ENCODE data around the gene UGT1A9. TPM values are rescaled to one million over a fixed set of nuclear protein-coding genes. Genes with fewer than 3 reads are reported as not detected.

Gene UGT1A9
- total and polyA plus RNA-seq, 2 experiments from 2014 or later = 9.6 to 12.6 TPM

DNA sequence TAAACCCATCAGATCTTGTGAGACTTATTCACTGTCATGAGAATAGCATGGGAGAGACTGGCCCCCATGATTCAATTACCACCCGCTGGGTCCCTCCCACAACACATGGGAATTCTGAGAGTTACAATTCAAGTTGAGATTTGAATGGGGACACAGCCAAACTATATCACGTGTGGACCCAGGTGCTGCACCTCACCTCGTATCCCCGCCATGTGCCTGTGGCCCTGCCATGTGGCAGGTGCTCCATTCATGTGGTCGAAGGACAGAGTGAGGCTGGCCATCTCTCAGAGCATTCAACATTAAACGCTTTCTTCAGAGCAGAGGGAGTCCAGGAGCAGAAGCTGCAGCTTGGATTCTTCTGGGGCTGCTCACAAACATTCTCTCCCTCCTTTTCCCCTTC lies 138.7 kb downstream of the UGT1A9 start:
- Histone ChIP-seq H3K4me1 (ENCODE audit: insufficient read depth) (no peaks in the 10 kb centered on the region), H3K4me2 (no peak overlapping the region), H2AFZ (no peak overlapping the region), H4K20me1 (ENCODE audit: insufficient read depth, poor library complexity, severe bottlenecking) (no peaks in the 10 kb centered on the region), H3K9me3 (ENCODE audit: low read depth) (no peaks in the 10 kb centered on the region), H3K27ac (no peak overlapping the region), H3K4me3 (no peak overlapping the region), H3K36me3 (replicated peaks; ENCODE audit: insufficient read depth, low read depth) (no peaks in the 10 kb centered on the region), H3K27me3 (no peaks in the 10 kb centered on the region), H3K79me2 (no peaks in the 10 kb centered on the region), H3K9me2 (replicated peaks; ENCODE audit: insufficient read depth) (no peaks in the 10 kb centered on the region)
- TF ChIP-seq, protein P1, sequence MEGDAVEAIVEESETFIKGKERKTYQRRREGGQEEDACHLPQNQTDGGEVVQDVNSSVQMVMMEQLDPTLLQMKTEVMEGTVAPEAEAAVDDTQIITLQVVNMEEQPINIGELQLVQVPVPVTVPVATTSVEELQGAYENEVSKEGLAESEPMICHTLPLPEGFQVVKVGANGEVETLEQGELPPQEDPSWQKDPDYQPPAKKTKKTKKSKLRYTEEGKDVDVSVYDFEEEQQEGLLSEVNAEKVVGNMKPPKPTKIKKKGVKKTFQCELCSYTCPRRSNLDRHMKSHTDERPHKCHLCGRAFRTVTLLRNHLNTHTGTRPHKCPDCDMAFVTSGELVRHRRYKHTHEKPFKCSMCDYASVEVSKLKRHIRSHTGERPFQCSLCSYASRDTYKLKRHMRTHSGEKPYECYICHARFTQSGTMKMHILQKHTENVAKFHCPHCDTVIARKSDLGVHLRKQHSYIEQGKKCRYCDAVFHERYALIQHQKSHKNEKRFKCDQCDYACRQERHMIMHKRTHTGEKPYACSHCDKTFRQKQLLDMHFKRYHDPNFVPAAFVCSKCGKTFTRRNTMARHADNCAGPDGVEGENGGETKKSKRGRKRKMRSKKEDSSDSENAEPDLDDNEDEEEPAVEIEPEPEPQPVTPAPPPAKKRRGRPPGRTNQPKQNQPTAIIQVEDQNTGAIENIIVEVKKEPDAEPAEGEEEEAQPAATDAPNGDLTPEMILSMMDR (IDR thresholded peaks at IDR 0.05; ENCODE audit: poor library complexity) = no peak
- no peak for TF ChIP-seq EZH2phosphoT487 (IDR thresholded peaks at IDR 0.05; ENCODE audit: low read depth, severe bottlenecking, unreplicated experiment)
- no peak for TF ChIP-seq EZH2 (IDR thresholded peaks at IDR 0.05; ENCODE audit: borderline replicate concordance)
- DNase-seq (ENCODE audit: low spot score) = no peak
- WGBS (ENCODE audit: low lambda C conversion rate, missing lambda C conversion rate) = 93% methylated on average over 6 of the region's 6 CpGs

DNA sequence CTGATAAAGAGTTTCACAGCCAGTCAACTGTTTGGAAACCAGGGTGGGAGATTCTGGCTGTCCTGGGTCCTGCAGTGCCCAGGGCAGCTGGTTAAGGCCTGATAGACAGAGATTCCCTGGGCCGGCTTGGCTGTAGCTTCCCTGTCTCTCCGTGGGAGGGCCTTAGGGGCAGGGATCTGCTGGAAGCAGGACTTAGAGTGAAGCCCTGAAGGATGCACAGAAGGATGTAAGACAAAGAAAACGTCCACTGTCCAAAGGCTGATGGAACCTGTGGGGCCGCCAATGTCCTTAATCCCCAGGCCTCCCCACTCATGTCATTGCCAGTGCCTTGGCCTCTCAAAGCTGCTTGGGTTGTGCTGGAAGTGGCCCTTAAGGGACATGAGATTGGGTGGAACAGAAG lies 139.4 kb downstream of the UGT1A9 start:
- 78% methylated on average over 4 of the region's 4 CpGs for WGBS (ENCODE audit: low lambda C conversion rate, missing lambda C conversion rate)

DNA sequence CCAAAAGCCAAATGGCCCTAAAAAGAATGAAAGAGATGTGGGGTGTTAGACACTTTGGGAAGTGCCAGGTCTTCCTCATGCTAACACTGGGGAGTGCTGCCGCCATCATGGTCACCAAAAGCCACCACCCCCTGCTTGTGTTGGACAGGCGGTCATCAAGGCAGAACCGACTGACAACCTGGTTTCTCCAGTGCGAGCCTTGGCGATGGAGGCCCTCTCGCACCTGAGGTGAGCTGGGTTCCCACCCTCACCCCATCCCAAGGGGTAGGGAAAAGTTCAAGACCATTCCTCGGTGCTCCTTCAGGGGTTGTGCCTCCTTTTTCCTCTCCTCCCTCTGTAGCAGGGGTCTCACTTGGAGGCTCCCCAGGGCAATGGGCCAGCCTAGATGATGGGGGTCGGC lies 140.0 kb downstream of the UGT1A9 start:
- Histone ChIP-seq H2AFZ (no peak overlapping the region), H3K36me3 (replicated peaks; ENCODE audit: insufficient read depth, low read depth) (no peaks in the 10 kb centered on the region), H4K20me1 (ENCODE audit: insufficient read depth, poor library complexity, severe bottlenecking) (no peaks in the 10 kb centered on the region), H3K79me2 (no peaks in the 10 kb centered on the region), H3K9me3 (ENCODE audit: low read depth) (no peaks in the 10 kb centered on the region), H3K4me2 (no peak overlapping the region), H3K27ac (no peak overlapping the region), H3K27me3 (no peaks in the 10 kb centered on the region), H3K4me1 (ENCODE audit: insufficient read depth) (no peaks in the 10 kb centered on the region), H3K9me2 (replicated peaks; ENCODE audit: insufficient read depth) (no peaks in the 10 kb centered on the region), H3K4me3 (no peak overlapping the region)
- 94% methylated on average over 8 of the region's 8 CpGs for WGBS (ENCODE audit: low lambda C conversion rate, missing lambda C conversion rate)
- DNase-seq (ENCODE audit: low spot score) = no peak
- TF ChIP-seq EZH2 (IDR thresholded peaks at IDR 0.05; ENCODE audit: borderline replicate concordance) = no peak
- TF ChIP-seq, protein P1 (IDR thresholded peaks at IDR 0.05; ENCODE audit: poor library complexity) = no peak
- TF ChIP-seq EZH2phosphoT487 (IDR thresholded peaks at IDR 0.05; ENCODE audit: low read depth, severe bottlenecking, unreplicated experiment) = no peak

More for the DNA sequence above, 139.4 kb downstream of the UGT1A9 start:
- Histone ChIP-seq H3K4me1 (ENCODE audit: insufficient read depth) (no peaks in the 10 kb centered on the region), H3K4me2 (no peak overlapping the region), H3K27me3 (no peaks in the 10 kb centered on the region), H3K9me3 (ENCODE audit: low read depth) (no peaks in the 10 kb centered on the region), H2AFZ (no peak overlapping the region), H4K20me1 (ENCODE audit: insufficient read depth, poor library complexity, severe bottlenecking) (no peaks in the 10 kb centered on the region), H3K79me2 (no peaks in the 10 kb centered on the region), H3K36me3 (replicated peaks; ENCODE audit: insufficient read depth, low read depth) (no peaks in the 10 kb centered on the region), H3K4me3 (no peak overlapping the region), H3K9me2 (replicated peaks; ENCODE audit: insufficient read depth) (no peaks in the 10 kb centered on the region), H3K27ac (no peak overlapping the region)
- no peak for DNase-seq (ENCODE audit: low spot score)
- TF ChIP-seq EZH2 (IDR thresholded peaks at IDR 0.05; ENCODE audit: borderline replicate concordance) (no peak), EZH2phosphoT487 (IDR thresholded peaks at IDR 0.05; ENCODE audit: low read depth, severe bottlenecking, unreplicated experiment) (no peak)
- TF ChIP-seq, protein P1 (IDR thresholded peaks at IDR 0.05; ENCODE audit: poor library complexity) = no peak

Data from hepatocyte (in vitro differentiated cells).